Astrocyte (in vitro differentiated cells and primary cell): ENCODE results near the gene ZNF200. TPM values are rescaled to one million over a fixed set of nuclear protein-coding genes. Genes with fewer than 3 reads are reported as not detected.
"Not testable (repeated sequence)": the region's sequence is repeated elsewhere in the genome, so short reads cannot be mapped to it uniquely, and the experiment has no call there.

Experiments used
- DNase-seq: peaks from one replicate; pipeline ENCODE4 v3.0.0-alpha.2; 2010; ENCODE audit warnings: low read depth
- FAIRE-seq: peaks from 2 replicates; lab custom pipeline; 2011; peaks lifted over from hg19 to GRCh38; lab: Jason Lieb, UNC
- H2AFZ ChIP-seq: 2 replicates; pipeline ENCODE4 v1.6.0; 2012; ENCODE audit warnings: low read depth, low read length, inconsistent platforms
- H3K27ac ChIP-seq: 2 replicates; pipeline ENCODE4 v1.5.1; 2011; ENCODE audit warnings: low read depth, low read length, inconsistent platforms
- H3K27me3 ChIP-seq: 2 replicates; pipeline ENCODE4 v1.6.0; 2011; ENCODE audit warnings: low read length, inconsistent platforms; ENCODE audit not compliant: insufficient read depth
- H3K36me3 ChIP-seq: 2 replicates; pipeline ENCODE4 v1.5.1; 2011; ENCODE audit warnings: low read length, inconsistent platforms; ENCODE audit not compliant: insufficient read depth
- H3K4me1 ChIP-seq: 2 replicates; pipeline ENCODE4 v1.5.1; 2011; ENCODE audit warnings: low read length, inconsistent platforms; ENCODE audit not compliant: insufficient read depth
- H3K4me2 ChIP-seq: 2 replicates; pipeline ENCODE4 v1.6.0; 2012; ENCODE audit warnings: low read length, inconsistent platforms
- H3K4me3 ChIP-seq: 2 replicates; pipeline ENCODE4 v1.5.1; 2011; ENCODE audit warnings: low read depth, mild to moderate bottlenecking, low read length, inconsistent platforms; ENCODE audit not compliant: insufficient read depth
- H3K79me2 ChIP-seq: 2 replicates; pipeline ENCODE4 v1.6.0; 2012; ENCODE audit warnings: mild to moderate bottlenecking, low read length, inconsistent platforms; ENCODE audit not compliant: insufficient read depth
- H3K9ac ChIP-seq: 2 replicates; pipeline ENCODE4 v1.6.0; 2012; ENCODE audit warnings: mild to moderate bottlenecking, low read length, inconsistent platforms
- H3K9me3 ChIP-seq: 2 replicates; pipeline ENCODE4 v1.5.1; 2012; ENCODE audit warnings: low read depth, mild to moderate bottlenecking, low read length, inconsistent platforms; ENCODE audit not compliant: insufficient read depth
- H4K20me1 ChIP-seq: 2 replicates; pipeline ENCODE4 v1.6.0; 2012; ENCODE audit warnings: low read length, inconsistent platforms; ENCODE audit not compliant: insufficient read depth
- H3K27ac Mint-ChIP-seq: one replicate; pipeline ENCODE4 v1.8.0; 2021; ENCODE audit warnings: mild to moderate bottlenecking, mixed read lengths; ENCODE audit not compliant: unreplicated experiment
- H3K27me3 Mint-ChIP-seq: one replicate; pipeline ENCODE4 v1.8.0; 2021; ENCODE audit warnings: low read depth, mixed read lengths; ENCODE audit not compliant: unreplicated experiment
- H3K36me3 Mint-ChIP-seq: one replicate; pipeline ENCODE4 v1.8.0; 2021; ENCODE audit warnings: low read depth, mixed read lengths; ENCODE audit not compliant: unreplicated experiment
- H3K4me1 Mint-ChIP-seq: one replicate; pipeline ENCODE4 v1.8.0; 2021; ENCODE audit warnings: low read depth, mixed read lengths; ENCODE audit not compliant: unreplicated experiment
- H3K4me3 Mint-ChIP-seq: one replicate; pipeline ENCODE4 v1.8.0; 2021; ENCODE audit warnings: mild to moderate bottlenecking, moderate library complexity, mixed read lengths; ENCODE audit not compliant: unreplicated experiment
- H3K9me3 Mint-ChIP-seq: one replicate; pipeline ENCODE4 v1.8.0; 2021; ENCODE audit warnings: mild to moderate bottlenecking, mixed read lengths; ENCODE audit not compliant: unreplicated experiment
- CTCF ChIP-seq: IDR thresholded peaks from 2 replicates; pipeline ENCODE4 v1.5.1; 2011; ENCODE audit warnings: low read depth, mild to moderate bottlenecking, inconsistent platforms, low read length, moderate library complexity; ENCODE audit not compliant: insufficient read depth
- EZH2 ChIP-seq: IDR thresholded peaks from 2 replicates; pipeline ENCODE4 v1.6.1; 2012; ENCODE audit warnings: mild to moderate bottlenecking, low read length, inconsistent platforms; ENCODE audit not compliant: insufficient read depth
- total RNA-seq: library from RNA; stranded (reverse); gene quantifications from 2 replicates; pipeline ENCODE4 v1.2.1, GENCODE V29; 2021

Gene ZNF200
- total RNA-seq, 1 donor from 2014 or later: 9.2 TPM

GRCh38 chr16:3202903-3203539 lies 31.9 kb downstream of the ZNF200 start:
- Mint-ChIP-seq H3K9me3 (peaks cover 26% of the 10 kb centered on the region), H3K4me1 (peaks cover 3% of the 10 kb centered on the region), H3K27ac (peak overlapping the region; percentile 12), H3K4me3 (no peak overlapping the region), H3K27me3 (peaks cover 30% of the 10 kb centered on the region), H3K36me3 (no peaks in the 10 kb centered on the region)
- Histone ChIP-seq H3K36me3 (no peaks in the 10 kb centered on the region), H3K4me3 (no peak overlapping the region), H3K9me3 (peaks cover 4% of the 10 kb centered on the region), H3K9ac (no peak overlapping the region), H3K79me2 (no peaks in the 10 kb centered on the region), H3K4me2 (no peak overlapping the region), H2AFZ (no peak overlapping the region), H3K27me3 (no peaks in the 10 kb centered on the region), H4K20me1 (no peaks in the 10 kb centered on the region), H3K27ac (no peak overlapping the region), H3K4me1 (no peaks in the 10 kb centered on the region)
- no peak for DNase-seq
- no peak for FAIRE-seq
- TF ChIP-seq CTCF (no peak), EZH2 (no peak)

- TF ChIP-seq EZH2: no peak
- no peak for TF ChIP-seq CTCF
- Histone ChIP-seq H3K4me3 (no peak overlapping the region), H3K9ac (no peak overlapping the region), H3K36me3 (no peaks in the 10 kb centered on the region), H2AFZ (no peak overlapping the region), H3K4me1 (no peaks in the 10 kb centered on the region), H4K20me1 (no peaks in the 10 kb centered on the region), H3K27ac (no peak overlapping the region), H3K9me3 (no peaks in the 10 kb centered on the region), H3K27me3 (no peaks in the 10 kb centered on the region), H3K79me2 (no peaks in the 10 kb centered on the region), H3K4me2 (no peak overlapping the region)
- peaks cover 7% of the 10 kb centered on the region for H3K9me3 Mint-ChIP-seq
- peaks cover 3% of the 10 kb centered on the region for H3K4me1 Mint-ChIP-seq
- peaks cover 37% of the 10 kb centered on the region for H3K27me3 Mint-ChIP-seq
- no peaks in the 10 kb centered on the region for H3K36me3 Mint-ChIP-seq
- FAIRE-seq (no peak), DNase-seq (no peak)
- no peak overlapping the region for H3K4me3 Mint-ChIP-seq
- H3K27ac Mint-ChIP-seq: no peak overlapping the region
Observed at GRCh38 chr16:3198334-3199072, 36.5 kb downstream of the ZNF200 start.

- H3K4me1 ChIP-seq, H3K27ac Mint-ChIP-seq, H3K27me3 ChIP-seq, H3K9me3 ChIP-seq, DNase-seq, H3K4me1 Mint-ChIP-seq, H3K4me2 ChIP-seq, H4K20me1 ChIP-seq, H3K4me3 ChIP-seq, H2AFZ ChIP-seq, H3K36me3 Mint-ChIP-seq, H3K27ac ChIP-seq, H3K4me3 Mint-ChIP-seq, H3K9ac ChIP-seq, H3K9me3 Mint-ChIP-seq, H3K79me2 ChIP-seq, H3K36me3 ChIP-seq, FAIRE-seq: not testable (repeated sequence)
- H3K27me3 Mint-ChIP-seq: peaks cover 37% of the 10 kb centered on the region
Observed at GRCh38 chr16:3197694-3198333, 37.1 kb downstream of the ZNF200 start.
